Bone marrow (tissue), 2 donors: ENCODE results near the gene ENO1.
"Not testable (repeated sequence)": the region's sequence is repeated elsewhere in the genome, so short reads cannot be mapped to it uniquely, and the experiment has no call there.

ENCODE experiments used
- DNase-seq, 2 donors: peaks; one replicate each; lab custom pipeline; 2025; lab: John Stamatoyannopoulos, UW

Gene ENO1

DNA sequence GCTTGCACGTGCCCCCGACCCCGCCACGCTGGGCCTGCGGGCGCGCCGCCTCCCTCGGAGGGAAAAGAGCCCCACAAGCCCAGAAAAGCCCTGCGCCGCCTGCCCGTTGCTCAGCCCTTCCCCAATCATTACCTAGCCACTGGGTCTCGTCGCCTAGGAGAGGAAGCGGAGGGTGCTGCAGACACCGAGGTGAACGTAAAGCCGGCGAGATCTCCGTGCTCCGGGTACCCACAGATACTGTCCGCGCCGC, at the start of gene ENO1:
ENO1 (minus strand) TSS at position 239 of the 250 bp plus-strand sequence. CDS start 3,778 bp downstream, outside the sequence.
- no peak for DNase-seq

DNA sequence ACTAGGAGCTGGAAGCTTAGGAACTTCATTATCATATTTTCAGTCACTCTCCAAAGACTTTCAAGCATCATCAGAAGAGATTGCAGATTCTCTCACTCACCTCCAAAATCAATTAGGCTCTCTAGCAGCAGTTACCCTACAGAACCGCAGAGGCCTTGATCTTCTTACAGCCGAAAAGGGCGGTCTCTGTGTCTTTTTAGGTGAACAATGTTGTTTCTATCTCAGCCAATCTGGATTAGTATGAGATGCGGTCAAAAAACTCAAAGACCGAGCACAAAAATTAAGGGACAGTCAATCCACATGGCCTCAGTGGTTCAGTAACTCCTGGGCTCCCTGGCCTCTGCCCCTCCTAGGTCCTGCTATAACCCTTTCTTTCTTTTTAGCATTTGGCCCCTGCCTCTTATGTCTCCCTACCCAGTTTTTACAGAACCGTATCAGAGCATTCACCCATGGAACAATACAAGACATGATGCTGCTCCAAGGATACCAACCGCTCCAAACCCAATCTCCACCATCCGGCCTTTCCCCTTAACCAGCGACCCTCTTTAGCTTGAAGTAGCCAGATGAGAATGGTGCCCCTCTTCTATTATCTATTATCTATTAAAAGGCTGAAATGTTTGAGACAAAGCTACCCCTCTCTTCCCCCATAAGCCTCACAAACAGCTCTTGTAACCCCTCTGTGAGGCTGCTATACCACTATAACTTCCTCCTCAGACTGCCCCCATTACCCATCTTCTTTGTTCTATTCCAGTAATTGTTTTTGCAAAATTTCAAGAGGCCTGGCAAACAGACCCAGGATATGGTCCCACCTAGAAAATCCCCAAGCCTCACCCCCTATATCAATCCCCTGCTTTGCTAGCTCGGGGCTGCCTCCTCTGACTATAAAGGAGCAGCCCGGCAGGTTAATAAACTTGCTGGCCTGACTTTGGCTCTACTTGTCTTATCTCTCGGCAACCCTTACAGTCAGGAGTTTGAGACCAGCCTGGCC, 48.5 kb upstream of the ENO1 start:
- no peak for DNase-seq

DNA sequence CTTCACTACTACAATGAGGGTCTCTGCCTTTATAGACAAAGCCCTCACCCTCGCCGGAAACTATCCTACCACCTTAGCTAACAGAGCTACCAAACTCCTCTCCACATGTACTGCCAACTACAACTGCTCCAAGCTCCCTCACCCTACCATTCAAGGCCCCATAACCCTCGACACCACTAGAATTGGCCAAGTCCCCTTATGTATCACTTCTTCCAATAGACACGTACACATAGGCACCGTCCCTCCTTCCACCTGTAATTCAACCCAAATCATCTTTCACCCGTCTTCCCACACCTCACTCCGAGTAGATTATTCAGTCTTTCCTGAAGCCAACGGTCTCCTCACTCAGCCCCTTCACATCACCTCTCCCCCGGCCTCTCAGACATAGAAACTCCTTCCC, 47.5 kb upstream of the ENO1 start:
- no peak for DNase-seq

DNA sequence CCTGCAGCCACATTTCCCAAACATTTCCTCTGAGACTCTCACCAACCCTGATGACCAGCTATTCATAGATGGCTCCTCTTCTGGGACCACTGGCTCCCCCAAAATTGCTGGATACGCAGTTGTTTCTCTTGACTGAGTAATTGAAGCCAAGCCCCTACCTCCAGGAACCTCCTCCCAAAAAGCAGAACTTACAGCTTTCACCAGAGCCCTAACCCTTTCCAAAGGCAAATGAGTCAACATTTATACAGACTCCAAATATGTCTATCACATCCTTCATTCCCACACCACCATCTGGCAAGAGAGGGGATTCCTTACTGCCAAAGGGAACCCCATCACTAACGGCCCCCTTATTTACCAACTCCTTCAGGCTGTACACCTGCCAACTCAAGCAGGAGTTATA, 46.9 kb upstream of the ENO1 start:
- DNase-seq, result peak in 1 of 2 donors; percentile 79

DNA sequence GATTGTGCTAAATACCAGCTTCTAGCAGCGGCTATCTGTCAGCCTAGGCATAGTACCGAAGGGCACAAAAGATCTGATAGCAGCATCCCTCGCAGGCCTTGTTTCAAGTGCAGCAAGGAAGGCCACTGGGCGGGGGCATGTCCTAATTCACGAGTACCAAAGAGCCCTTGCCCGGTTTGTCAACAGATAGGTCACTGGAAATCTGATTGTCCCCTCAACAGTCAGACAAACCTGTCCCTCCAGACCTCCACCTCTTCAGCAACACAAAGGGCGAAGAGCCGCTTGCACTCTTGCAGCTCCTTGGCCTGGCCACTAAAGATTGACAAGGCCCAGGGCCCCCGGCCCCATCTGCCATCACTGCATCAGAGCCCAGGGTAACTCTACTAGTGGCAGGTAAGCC, 44.5 kb upstream of the ENO1 start:
- no peak for DNase-seq

DNA sequence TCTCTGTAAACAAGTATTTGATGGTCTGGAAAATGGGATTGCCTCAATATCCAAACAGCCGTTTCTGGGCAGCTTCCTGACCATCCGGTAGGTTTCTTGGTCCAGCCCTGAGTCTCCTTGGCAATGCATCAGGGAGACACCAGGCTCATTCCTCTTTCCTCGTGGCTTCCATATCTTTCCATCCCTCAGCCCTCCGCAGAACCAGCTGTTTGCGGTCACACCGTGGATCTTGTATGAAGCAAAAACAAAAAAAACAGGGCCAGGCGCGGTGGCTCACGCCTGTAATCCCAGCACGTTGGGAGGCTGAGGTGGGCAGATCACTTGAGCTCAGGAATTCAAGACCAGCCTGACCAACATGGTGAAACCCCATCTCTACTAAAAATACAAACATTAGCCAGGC, 39.0 kb upstream of the ENO1 start:
- not testable (repeated sequence) for DNase-seq

DNA sequence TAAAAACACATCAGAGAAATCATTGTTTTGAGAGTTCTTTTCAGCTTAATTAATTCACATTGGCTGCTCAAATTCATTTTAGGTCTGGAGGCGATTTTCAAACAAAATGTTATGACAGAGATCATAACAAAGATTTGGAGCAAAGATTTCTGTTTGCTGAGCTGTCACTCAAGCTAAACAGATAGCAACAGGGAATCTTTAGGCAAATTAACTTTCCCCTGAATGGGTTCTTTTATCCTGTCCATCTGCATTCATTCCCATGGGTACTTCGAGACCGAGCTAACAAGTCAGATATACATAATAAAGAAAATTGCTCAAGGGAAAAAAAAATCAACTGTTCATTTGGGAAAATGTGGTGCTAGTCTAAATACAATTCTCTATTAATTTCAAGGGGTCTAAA, 37.0 kb upstream of the ENO1 start:
- DNase-seq, result no peak

DNA sequence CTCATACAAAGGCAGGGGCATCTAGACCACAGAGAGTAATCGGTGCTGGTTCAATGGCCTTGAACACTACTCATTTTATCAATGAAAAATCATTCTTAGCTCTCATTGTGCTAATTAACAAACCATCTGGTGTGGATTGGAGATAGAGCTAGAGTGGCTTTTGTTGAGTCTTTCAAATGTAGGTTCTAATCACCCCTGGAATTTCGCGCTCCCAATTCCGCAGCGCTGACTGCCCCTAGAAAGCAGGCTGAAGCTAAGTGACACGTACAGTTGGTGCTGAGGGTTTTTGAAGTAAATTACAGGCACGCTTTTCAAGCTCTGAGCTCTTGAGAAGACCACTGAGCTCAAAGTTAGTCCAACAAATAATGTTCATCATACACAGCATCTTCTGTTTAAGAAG, 36.0 kb upstream of the ENO1 start:
- no peak for DNase-seq

DNA sequence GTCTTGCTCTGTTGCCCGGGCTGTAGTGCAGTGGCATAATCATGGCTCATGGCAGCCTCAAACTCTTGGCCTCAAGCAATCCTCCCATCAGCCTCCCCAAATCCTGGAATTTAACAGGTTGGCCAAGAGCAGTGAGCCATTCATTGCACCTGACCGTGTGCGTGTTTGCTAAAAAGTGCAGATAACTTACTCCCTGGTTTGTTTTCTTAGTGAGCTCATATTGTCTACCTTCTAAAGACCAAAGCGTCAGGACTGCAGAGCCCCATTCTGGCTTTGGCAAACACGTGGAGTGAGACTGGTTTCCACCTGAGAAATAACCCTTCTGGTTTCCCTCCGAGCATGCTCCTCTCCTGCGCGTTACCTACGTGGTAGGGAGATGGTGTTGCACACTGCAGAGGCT, 35.0 kb upstream of the ENO1 start:
- DNase-seq, result no peak

DNA sequence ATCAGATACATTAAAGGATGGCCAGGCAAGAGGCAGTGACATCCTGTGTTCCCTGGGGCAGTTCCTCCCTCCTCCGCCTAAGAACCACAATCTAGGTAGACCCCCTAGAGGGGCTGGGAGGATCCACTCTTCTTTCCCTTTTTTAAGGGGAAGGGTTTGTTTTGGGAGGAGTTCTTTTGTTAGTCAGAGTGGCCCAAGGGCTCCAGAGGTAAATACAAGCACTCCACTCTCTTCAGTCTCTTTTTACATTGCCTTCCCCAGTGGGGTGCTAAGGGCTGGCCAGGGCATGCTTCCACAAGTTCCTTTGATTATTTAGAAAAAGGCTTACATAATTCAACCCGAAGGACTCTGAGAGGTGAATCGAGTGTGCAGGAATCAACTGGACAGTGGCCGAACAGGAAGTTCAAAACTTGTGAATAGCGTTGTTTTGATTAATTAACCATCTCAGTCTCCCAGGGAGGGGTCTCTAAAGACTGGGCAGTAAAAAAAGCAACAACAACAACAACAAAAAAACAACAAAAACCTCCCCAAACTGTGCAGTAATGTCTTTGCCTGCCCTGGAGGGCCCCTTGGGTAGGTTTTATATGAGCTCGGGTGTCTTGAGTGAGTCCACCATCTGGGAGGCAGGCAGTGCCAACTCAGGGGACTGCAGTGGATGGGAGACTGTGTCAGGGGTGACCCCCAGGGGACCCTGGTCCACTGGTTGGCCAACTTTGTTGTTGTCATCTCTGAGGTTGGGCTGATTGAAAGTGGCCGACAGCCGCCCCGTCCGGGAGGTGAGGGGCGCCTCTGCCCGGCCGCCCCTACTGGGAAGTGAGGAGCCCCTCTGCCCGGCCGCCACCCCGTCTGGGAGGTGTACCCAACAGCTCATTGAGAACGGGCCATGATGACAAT, 33.2 kb upstream of the ENO1 start:
- no peak for DNase-seq

DNA sequence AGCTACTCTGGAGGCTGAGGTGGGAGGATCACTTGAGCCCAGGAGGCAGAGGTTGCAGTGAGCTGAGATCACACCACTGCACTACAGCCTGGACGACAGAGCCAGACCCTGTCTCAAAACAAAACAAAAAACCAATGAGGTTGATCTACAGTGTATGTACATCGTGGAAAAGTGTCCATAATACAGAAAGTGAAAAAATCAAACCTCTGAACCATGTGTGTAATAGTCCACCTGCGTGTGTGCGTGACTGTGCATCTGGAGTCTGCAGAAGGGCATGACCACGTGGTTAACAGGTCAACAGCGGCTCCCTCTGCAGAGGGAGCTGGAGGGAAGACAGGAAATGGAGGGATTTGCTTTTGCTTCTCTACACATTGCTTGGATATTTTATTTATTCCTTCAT, 32.4 kb upstream of the ENO1 start:
- no peak for DNase-seq

DNA sequence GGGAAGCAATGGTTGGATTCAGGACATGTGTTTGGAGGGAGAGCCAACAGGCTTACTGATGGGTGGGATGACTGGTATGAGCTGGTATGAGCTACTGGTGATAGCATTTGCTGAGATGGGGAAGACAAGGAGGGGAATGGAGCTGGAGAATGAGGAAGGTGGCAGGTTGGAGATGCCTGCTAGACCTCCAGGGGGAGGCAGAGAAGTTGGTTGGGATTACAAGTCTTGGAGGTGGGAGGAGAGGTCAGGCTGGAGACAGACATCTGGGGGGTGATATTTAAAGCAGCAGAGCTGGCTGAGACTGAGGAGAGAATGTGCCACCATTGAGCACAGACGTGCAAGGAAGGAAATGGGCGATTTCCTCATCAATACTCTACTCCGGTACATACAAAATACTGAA, 31.8 kb upstream of the ENO1 start:
- DNase-seq, result no peak

DNA sequence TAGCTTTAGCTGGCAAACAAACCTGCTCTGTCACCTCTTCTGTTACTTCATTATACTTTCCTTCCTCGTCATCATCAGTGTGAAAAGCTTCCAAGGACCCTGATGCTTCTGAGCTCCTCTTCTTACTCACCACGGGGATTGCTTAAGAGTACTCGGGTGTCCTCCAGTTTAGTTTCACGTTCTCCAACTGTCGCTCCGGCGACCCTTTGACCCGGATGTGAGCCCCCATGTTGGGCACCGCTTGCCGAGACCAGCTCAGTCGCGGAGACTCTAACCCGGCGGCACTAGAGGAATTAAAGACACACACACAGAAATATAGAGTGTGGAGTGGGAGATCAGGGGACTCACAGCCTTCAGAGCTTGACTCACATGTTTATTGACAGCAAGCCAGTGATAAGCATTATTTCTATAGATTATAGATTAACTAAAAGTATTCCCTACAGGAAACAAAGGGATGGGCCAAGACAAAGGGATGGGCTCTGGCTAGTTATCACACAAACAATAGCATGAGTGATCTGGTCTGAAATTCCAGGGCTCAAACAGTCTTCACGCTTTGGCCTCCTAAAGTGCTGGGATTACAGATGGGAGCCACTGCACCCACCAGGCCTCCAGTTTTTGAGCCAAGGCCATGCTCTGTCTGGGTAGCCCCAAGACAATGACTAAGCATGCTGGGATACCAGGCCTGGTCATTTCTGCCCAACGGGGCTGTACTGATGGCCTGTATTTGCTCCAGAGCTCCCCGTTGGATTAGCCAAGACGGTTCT, 30.1 kb upstream of the ENO1 start:
- peak in 1 of 2 donors; percentile 16 for DNase-seq

DNA sequence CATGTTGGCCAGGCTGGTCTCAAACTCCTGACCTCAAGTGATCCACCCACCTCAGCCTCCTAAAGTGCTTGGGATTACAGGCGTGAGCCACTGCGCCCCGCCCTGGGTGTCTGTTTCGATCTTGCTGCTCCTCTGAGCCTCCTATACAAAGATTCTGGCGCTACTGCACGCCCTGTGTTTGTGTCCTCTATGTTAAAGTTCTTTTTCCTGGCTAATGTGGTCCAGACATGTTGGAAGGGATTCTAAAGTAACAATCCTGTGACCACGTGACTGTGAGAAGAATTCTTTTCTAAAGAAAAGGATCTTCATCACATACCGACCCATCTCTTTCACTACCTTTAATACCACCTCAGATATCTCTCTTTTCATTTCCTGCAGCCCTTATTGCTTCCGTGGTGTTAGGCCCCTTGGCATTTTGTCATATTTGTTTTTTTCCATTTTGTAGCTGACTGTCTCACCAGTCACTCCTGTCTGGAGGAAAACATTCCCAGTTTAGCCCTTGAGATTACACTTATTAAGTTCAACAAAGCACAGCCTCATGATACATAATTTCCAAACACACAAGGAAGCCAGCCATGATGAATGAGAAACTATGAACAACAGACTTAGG, 27.2 kb upstream of the ENO1 start:
- DNase-seq, result no peak

DNA sequence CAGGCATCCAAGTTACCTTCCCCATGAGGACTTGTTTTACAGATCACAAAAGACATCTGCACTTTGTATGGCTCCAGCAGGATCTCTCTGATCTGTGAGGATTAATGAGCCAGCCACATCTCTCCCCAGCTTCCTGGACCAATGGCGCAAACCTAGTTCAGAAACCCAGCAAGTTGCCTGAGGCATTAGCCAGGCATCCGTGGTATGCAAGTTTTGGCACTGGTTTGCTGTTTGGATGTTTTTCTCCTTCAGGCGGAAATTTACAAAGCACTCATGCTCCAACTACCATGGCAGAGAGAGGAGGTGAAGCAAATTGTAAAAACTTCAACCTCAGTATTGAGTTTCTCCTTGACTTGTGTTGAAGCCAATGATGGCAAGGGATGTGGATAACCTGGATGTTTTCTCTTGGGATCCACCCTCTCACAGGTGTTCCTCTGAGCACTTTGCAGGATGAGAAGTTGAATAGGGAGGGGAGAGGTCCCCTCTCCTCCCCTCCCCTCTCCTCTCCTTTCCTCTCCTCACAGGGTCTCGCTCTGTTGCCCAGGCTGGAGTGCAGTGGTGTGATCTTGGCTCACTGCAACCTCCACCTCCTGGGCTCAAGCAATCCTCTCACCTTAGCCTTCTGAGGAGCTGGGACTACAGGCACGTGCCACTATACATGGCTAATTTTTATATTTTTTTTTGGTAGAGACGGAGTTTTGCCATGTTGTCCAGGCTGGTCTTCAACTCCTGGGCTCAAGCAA, 25.6 kb upstream of the ENO1 start:
- no peak for DNase-seq

DNA sequence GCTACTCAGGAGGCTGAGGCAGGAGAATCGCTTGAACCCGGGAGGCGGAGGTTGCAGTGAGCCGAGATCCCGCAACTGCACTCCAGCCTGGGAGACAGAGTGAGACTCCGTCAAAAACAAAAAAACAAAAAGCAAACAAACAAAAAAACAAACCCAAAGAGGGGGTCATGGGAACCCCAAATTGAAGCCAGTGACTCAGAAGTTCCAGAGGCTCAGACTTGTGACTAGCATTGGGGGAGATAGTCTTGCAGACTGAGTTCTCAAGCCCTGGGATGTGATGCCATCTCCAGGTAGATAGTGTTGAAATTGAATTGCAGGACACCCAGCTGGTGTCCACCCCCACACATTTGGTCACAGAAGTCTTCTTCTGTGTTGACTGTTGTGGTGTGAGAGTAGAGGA, 24.9 kb upstream of the ENO1 start:
- DNase-seq, result no peak

DNA sequence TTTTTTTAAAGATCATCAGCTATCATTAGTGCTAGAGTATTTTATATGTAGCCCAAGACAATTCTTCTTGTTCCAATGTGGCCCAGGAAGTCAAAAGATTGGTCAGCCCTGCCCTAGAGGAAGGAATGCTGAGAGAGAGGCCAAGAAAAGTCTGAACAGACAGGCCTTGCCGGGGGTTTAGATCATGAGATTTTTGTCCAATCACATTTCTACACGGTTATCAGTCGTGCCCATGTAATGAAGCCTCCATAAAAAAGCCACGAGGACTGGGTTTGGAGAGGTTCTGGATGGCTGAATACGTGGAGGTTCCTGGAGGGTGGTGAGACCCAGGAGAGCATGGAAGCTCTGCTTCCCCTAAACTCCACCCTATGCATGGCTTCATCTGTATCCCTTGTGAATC, 24.3 kb upstream of the ENO1 start:
- no peak for DNase-seq

DNA sequence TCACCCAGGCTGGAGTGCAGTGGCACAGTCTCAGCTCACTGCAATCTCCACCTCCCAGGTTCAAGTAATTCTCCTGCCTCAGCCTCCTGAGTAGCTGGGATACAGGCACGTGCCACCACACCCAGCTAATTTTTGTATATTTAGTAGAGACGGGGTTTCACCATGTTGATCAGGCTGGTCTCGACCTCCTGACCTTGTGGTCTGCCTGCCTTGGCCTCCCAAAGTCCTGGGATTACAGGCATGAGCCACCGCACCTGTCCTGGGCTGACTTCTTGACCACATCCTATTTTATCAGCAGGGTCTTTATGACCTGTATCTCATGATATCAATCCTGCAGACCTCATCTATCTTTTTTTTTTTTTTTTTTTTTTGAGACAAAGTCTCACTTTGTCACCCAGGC, 22.2 kb upstream of the ENO1 start:
- DNase-seq, result not testable (repeated sequence)

DNA sequence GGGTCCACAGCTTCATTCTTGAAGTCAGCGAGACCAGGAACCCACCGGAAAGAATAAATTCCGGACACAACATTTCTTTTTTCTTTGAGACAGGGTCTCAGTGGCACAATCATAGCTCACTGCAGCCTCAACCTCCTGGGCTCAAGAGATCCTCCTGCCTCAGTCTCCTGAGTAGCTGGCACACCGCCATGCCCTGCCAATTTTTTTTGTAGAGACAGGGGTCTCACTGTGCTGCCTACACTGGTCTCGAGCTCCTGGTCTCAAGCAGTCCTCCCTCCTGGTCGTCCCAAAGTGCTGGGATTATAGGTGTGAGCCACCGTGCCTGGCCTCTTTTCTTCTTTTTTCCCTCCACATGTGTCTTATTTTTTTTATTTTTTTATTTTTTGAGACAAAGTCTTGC, 20.6 kb upstream of the ENO1 start:
- no peak for DNase-seq

DNA sequence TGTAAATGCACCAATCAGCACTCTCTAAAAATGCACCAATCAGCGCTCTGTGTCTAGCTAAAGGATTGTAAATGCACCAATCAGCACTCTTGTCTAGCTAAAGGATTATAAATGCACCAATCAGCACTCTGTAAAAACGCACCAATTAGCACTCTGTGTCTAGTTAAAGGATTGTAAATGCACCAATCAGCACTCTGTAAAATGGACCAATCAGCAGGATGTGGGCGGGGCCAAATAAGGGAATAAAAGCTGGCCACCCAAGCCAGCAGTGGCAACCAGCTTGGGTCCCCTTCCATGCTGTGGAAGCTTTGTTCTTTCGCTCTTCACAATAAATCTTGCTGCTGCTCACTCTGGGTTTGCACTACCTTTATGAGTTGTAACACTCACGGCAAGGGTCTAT, 19.9 kb upstream of the ENO1 start:
- not testable (repeated sequence) for DNase-seq

DNA sequence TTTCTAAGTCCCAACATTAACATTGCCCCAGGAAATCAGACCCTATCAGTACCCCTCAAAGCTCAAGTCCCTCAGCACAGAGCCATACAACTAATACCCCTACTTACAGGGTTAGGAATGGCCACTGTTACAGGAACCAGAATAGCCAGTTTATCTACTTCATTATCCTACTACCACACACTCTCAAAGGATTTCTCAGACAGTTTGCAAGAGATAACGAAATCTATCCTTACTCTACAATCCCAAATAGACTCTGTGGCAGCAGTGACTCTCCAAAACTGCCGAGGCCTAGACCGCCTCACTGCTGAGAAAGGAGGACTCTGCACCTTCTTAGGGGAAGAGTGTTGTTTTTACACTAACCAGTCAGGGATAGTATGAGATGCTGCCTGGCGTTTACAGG, 19.0 kb upstream of the ENO1 start:
- not testable (repeated sequence) for DNase-seq
